Panc1 (cell line): ENCODE measurements around the gene PAQR9. TPM values are rescaled to one million over a fixed set of nuclear protein-coding genes. Genes with fewer than 3 reads are reported as not detected.

Experiments used
- ATAC-seq: fragments of 200-7000 bp; cut with Tn5 transposase; 2 replicates; pipeline ENCODE4 v1.9.1; 2020; ENCODE audit warnings: mild to moderate bottlenecking, moderate library complexity
- BruUV-seq: library from RNA; stranded (reverse); fragments of 400-500 nt; replicated peaks from 2 replicates; lab custom pipeline; 2021; lab: Mats Ljungman, UMichigan
- CTCF ChIA-PET: fragments of 300-600 bp; sonication (Branson Sonifier 250); formaldehyde crosslinking; loops from one replicate; lab custom pipeline; 2022; ENCODE audit warnings: antibody characterized with exemption; lab: Charles Lee
- POLR2A ChIA-PET: fragments of 300-600 bp; sonication (Branson Sonifier 250); formaldehyde crosslinking; loops from one replicate; lab custom pipeline; 2022; ENCODE audit warnings: antibody characterized with exemption; lab: Charles Lee
- DNase-seq: peaks from one replicate; pipeline ENCODE4 v3.0.0-alpha.2; 2010; ENCODE audit warnings: low read depth, low spot score
- H3K27ac ChIP-seq: 2 replicates; pipeline ENCODE4 v1.5.1; 2011; ENCODE audit warnings: mild to moderate bottlenecking, low read length, inconsistent platforms
- H3K27me3 ChIP-seq: fragments of 200-500 bp; sonication (Bioruptor generic); 2 replicates; pipeline ENCODE4 v1.6.0; 2014; ENCODE audit warnings: low read length, inconsistent platforms; ENCODE audit not compliant: control insufficient read depth, insufficient read depth
- H3K36me3 ChIP-seq: fragments of 200-500 bp; sonication (Bioruptor generic); 2 replicates; pipeline ENCODE4 v1.5.1; 2014; ENCODE audit warnings: inconsistent platforms, mild to moderate bottlenecking, low read length, moderate library complexity; ENCODE audit not compliant: control insufficient read depth, insufficient read depth
- H3K4me1 ChIP-seq: 2 replicates; pipeline ENCODE4 v1.5.1; 2011; ENCODE audit warnings: inconsistent platforms, mild to moderate bottlenecking, low read length, moderate library complexity; ENCODE audit not compliant: control insufficient read depth, insufficient read depth
- H3K4me3 ChIP-seq, 2 experiments: 2 replicates each; pipeline ENCODE4 v1.5.1; 2011 to 2012; ENCODE audit warnings: low read depth in 2 of 2, low read length in 2 of 2, mild to moderate bottlenecking in 2 of 2, inconsistent platforms in 1 of 2, moderate library complexity in 1 of 2
- H3K9me3 ChIP-seq: fragments of 200-500 bp; sonication (Bioruptor generic); 2 replicates; pipeline ENCODE4 v1.5.1; 2014; ENCODE audit warnings: low read depth, mild to moderate bottlenecking, inconsistent platforms, low read length, moderate library complexity; ENCODE audit not compliant: control insufficient read depth, insufficient read depth
- POLR2AphosphoS5 ChIP-seq: IDR thresholded peaks from 2 replicates; pipeline ENCODE4 v1.6.1; 2012; ENCODE audit warnings: mild to moderate bottlenecking, low read depth, low read length, moderate library complexity
- SIN3A ChIP-seq: IDR thresholded peaks from 2 replicates; pipeline ENCODE4 v1.6.1; 2012; ENCODE audit warnings: low read depth, mild to moderate bottlenecking, low read length, moderate library complexity, borderline replicate concordance; ENCODE audit not compliant: insufficient read depth
- TCF7L2 ChIP-seq: IDR thresholded peaks from 2 replicates; pipeline ENCODE4 v1.6.1; 2011; ENCODE audit warnings: mild to moderate bottlenecking, low read depth, low read length, inconsistent platforms
- in situ Hi-C: cut with HindIII; loops from 2 replicates; pipeline ENCODE4 v1.10.0; 2016; ENCODE audit warnings: low sequenced_read_pairs, low pct_unique_long_range_greater_than_20kb
- intact Hi-C: fragments of 100-400 bp; cut with micrococcal nuclease; formaldehyde crosslinking; loops from one replicate; pipeline ENCODE4 v1.10.0; 2022; ENCODE audit not compliant: unreplicated experiment
- total RNA-seq: library from RNA; stranded (reverse); gene quantifications from one replicate; pipeline ENCODE4 v1.2.1, GENCODE V29; 2021; ENCODE audit not compliant: unreplicated experiment
- TF ChIP-seq, protein P1 (sequence below): fragments of 450-650 bp; IDR thresholded peaks from 2 replicates; pipeline ENCODE4 v1.5.1; 2017; ENCODE audit warnings: mild to moderate bottlenecking
- TF ChIP-seq, protein P2 (sequence below), 2 experiments: IDR thresholded peaks; 2 replicates each; pipeline ENCODE4 v1.6.1; 2011 to 2012; ENCODE audit warnings: low read depth in 2 of 2, control low read depth in 1 of 2, low read length in 1 of 2, mild to moderate bottlenecking in 1 of 2, moderate library complexity in 1 of 2; ENCODE audit not compliant: insufficient read depth in 1 of 2

PAQR9 gene
- total RNA-seq, 1 experiment from 2014 or later = 0.36 TPM

DNA sequence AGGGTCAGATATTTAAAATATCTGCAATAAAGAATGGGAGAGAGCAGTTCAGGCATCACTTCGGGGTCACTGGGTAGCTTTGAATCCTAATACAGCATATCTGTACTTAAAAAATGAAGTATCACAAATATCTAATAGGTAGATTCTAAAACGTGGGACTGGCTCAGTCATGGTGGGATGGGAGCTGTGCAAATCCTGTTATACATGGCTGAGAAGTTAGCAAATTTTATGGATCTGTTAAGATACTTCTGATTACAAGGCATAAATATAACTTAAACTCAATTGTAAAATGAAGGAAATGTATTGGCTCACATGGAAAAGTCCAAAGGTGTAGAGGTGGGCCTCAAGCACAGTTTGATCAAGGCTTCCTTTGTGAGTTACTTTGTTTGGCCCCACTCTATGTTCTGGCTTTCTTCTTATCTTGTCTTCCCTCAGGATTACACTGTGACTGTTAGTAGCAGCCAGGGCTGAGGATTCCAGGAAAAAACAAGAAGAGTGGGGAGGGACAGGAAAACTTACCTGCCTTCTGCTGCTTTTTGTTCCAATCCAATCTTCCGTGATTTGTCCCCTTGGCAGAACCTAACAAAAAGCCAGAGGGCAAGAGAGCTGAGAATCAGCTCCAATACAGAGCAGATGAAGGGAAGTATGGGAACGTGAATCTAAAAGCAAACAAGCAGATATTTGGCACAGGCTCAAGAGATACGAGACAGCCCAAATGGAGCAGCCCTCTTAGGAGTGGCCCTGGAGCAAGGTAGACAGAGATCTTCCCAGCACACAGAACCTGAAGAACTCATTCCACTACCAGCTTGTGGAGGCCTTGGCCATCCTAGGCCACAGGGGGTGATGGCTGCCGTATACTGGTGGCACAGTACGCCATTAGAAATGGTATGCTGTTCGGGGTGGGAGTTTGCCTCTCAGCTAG is 10.9 kb downstream of the PAQR9 start:
- ChIA-PET POLR2A (interaction anchor here (0.6 kb wide), 1 partner anchor 48 kb away, joined by 7 read pairs; no protein-coding TSS in a partner anchor), CTCF (no interaction called here)
- Histone ChIP-seq H3K27ac (no peak overlapping the region), H3K27me3 (peaks cover 5% of the 10 kb centered on the region; the same call in 1 of the 2 replicates), H3K4me1 (no peaks in the 10 kb centered on the region), H3K4me3 (no peak overlapping the region), H3K9me3 (no peaks in the 10 kb centered on the region), H3K36me3 (no peaks in the 10 kb centered on the region)
- ATAC-seq = no peak
- DNase-seq = no peak
- TF ChIP-seq SIN3A (no peak), TCF7L2 (no peak), POLR2AphosphoS5 (no peak)
- TF ChIP-seq, protein P1, sequence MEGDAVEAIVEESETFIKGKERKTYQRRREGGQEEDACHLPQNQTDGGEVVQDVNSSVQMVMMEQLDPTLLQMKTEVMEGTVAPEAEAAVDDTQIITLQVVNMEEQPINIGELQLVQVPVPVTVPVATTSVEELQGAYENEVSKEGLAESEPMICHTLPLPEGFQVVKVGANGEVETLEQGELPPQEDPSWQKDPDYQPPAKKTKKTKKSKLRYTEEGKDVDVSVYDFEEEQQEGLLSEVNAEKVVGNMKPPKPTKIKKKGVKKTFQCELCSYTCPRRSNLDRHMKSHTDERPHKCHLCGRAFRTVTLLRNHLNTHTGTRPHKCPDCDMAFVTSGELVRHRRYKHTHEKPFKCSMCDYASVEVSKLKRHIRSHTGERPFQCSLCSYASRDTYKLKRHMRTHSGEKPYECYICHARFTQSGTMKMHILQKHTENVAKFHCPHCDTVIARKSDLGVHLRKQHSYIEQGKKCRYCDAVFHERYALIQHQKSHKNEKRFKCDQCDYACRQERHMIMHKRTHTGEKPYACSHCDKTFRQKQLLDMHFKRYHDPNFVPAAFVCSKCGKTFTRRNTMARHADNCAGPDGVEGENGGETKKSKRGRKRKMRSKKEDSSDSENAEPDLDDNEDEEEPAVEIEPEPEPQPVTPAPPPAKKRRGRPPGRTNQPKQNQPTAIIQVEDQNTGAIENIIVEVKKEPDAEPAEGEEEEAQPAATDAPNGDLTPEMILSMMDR = no peak
- TF ChIP-seq, protein P2, sequence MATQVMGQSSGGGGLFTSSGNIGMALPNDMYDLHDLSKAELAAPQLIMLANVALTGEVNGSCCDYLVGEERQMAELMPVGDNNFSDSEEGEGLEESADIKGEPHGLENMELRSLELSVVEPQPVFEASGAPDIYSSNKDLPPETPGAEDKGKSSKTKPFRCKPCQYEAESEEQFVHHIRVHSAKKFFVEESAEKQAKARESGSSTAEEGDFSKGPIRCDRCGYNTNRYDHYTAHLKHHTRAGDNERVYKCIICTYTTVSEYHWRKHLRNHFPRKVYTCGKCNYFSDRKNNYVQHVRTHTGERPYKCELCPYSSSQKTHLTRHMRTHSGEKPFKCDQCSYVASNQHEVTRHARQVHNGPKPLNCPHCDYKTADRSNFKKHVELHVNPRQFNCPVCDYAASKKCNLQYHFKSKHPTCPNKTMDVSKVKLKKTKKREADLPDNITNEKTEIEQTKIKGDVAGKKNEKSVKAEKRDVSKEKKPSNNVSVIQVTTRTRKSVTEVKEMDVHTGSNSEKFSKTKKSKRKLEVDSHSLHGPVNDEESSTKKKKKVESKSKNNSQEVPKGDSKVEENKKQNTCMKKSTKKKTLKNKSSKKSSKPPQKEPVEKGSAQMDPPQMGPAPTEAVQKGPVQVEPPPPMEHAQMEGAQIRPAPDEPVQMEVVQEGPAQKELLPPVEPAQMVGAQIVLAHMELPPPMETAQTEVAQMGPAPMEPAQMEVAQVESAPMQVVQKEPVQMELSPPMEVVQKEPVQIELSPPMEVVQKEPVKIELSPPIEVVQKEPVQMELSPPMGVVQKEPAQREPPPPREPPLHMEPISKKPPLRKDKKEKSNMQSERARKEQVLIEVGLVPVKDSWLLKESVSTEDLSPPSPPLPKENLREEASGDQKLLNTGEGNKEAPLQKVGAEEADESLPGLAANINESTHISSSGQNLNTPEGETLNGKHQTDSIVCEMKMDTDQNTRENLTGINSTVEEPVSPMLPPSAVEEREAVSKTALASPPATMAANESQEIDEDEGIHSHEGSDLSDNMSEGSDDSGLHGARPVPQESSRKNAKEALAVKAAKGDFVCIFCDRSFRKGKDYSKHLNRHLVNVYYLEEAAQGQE (IDR thresholded peaks at IDR 0.05; ENCODE audit: insufficient read depth in 1 of 2, low read depth in 2 of 2, low read length in 1 of 2) = no peak
- in situ Hi-C loops = no loop called here
- intact Hi-C loops = no loop called here
- no TSS peak for BruUV-seq

DNA sequence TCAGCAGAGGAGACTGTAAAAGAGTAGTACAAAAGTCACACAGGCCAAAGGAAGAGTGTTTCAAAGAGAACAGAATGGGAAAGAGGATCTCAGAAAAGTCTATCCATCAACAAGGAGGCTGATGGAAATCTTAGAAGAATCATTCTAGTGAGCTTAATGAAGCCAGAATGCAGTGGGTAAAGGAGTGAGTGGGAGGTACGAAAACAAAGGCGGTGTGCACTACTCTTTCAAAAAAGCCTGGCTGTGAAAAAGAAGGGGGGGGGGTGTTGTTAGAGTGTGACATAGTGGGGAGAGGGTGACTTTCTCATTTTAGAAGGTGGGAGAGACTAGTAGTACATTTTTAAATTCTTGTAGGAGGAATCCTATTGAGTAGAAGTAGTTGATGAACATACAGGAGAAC is 11.7 kb downstream of the PAQR9 start:
- peaks cover 5% of the 10 kb centered on the region; the same call in 1 of the 2 replicates for H3K27me3 ChIP-seq
- no peak for ATAC-seq
- POLR2A ChIA-PET = interaction anchor here (0.6 kb wide), 1 partner anchor 17 kb away, joined by 3 read pairs; no protein-coding TSS in a partner anchor
- CTCF ChIA-PET = no interaction called here
- no peaks in the 10 kb centered on the region for H3K9me3 ChIP-seq
- BruUV-seq = no TSS peak
- in situ Hi-C loops = no loop called here
- no peak for DNase-seq
- intact Hi-C loops = no loop called here
- H3K4me1 ChIP-seq = no peaks in the 10 kb centered on the region
- H3K4me3 ChIP-seq = no peak overlapping the region
- H3K27ac ChIP-seq = no peak overlapping the region
- no peak for TF ChIP-seq SIN3A
- TF ChIP-seq TCF7L2 = no peak
- TF ChIP-seq, protein P2 (IDR thresholded peaks at IDR 0.05; ENCODE audit: insufficient read depth in 1 of 2, low read depth in 2 of 2, low read length in 1 of 2) = no peak
- TF ChIP-seq, protein P1 = no peak
- no peaks in the 10 kb centered on the region for H3K36me3 ChIP-seq
